HepG2 (cell line): ENCODE measurements around the gene ADRA1B. TPM values are rescaled to one million over a fixed set of nuclear protein-coding genes. Genes with fewer than 3 reads are reported as not detected.
"Not testable (repeated sequence)": the region's sequence is repeated elsewhere in the genome, so short reads cannot be mapped to it uniquely, and the experiment has no call there.

Experiments
- ATAC-seq: fragments of 200-7000 bp; cut with Tn5 transposase; 3 replicates; pipeline ENCODE4 v1.9.1; 2020; ENCODE audit warnings: mild to moderate bottlenecking, moderate library complexity
- BruUV-seq: library from RNA; stranded (reverse); fragments of 400-500 nt; replicated peaks from 2 replicates; lab custom pipeline; 2021; lab: Mats Ljungman, UMichigan
- CTCF ChIA-PET: fragments of 300-600 bp; formaldehyde crosslinking; extraction: SDS; loops from one replicate; lab custom pipeline; 2021; ENCODE audit warnings: low total read pairs, inconsistent platforms, low intra/inter-chr PET ratio; lab: Yijun Ruan, JAX
- POLR2A ChIA-PET: fragments of 350-600 bp; sonication (Branson Sonifier 250); formaldehyde crosslinking; loops from one replicate; lab custom pipeline; 2020; ENCODE audit warnings: antibody characterized with exemption, inconsistent platforms; lab: Yijun Ruan, JAX
- DNase-seq: peaks from one replicate; pipeline ENCODE4 v3.0.0-alpha.2; 2015; ENCODE audit warnings: low spot score
- FAIRE-seq: peaks from 3 replicates; lab custom pipeline; 2011; peaks lifted over from hg19 to GRCh38; lab: Jason Lieb, UNC
- H2AFZ ChIP-seq: one replicate; pipeline ENCODE4 v1.6.1; 2011; ENCODE audit warnings: low read length, inconsistent platforms
- H3K27ac ChIP-seq: fragments of 300-600 bp; 3 replicates; pipeline ENCODE4 v1.8.0; 2011; ENCODE audit warnings: mixed run types, mild to moderate bottlenecking, mixed read lengths, low read length, inconsistent platforms; ENCODE audit not compliant: insufficient read depth; ENCODE audit errors: extremely low read length
- H3K27me3 ChIP-seq, 2 experiments: fragments of 200-600 bp in 1 of 2; 2 replicates in 1 of 2; 3 replicates in 1 of 2; pipeline versions ENCODE4 v1.6.0 to v1.8.0; 2011; ENCODE audit warnings: low read length in 2 of 2, mild to moderate bottlenecking in 2 of 2, moderate library complexity in 2 of 2, inconsistent platforms in 1 of 2; ENCODE audit not compliant: insufficient read depth in 2 of 2, control insufficient read depth in 1 of 2
- H3K36me3 ChIP-seq, 2 experiments: fragments of 200-600 bp in 1 of 2; replicated peaks in 1 of 2; 2 replicates in 1 of 2; 3 replicates in 1 of 2; pipeline versions ENCODE4 v1.5.1 to v1.8.0; 2011; ENCODE audit warnings: low read length in 2 of 2, inconsistent platforms in 1 of 2; ENCODE audit not compliant: insufficient read depth in 2 of 2, control insufficient read depth in 1 of 2
- H3K4me1 ChIP-seq: 2 replicates; pipeline ENCODE4 v1.5.1; 2012; ENCODE audit warnings: low read length, inconsistent platforms; ENCODE audit not compliant: insufficient read depth
- H3K4me2 ChIP-seq: 2 replicates; pipeline ENCODE4 v1.6.0; 2011; ENCODE audit warnings: low read depth, low read length, inconsistent platforms
- H3K4me3 ChIP-seq, 3 experiments: fragments of 200-600 bp in 1 of 3; sonication (generic), shearing (Covaris generic) in 1 of 3; replicated peaks in 1 of 3; 2 replicates each; pipeline ENCODE4 v1.5.1; 2011 to 2016; ENCODE audit warnings: low read length in 3 of 3, inconsistent platforms in 2 of 3, low read depth in 2 of 3, mild to moderate bottlenecking in 2 of 3, control low read depth in 1 of 3, mixed read lengths in 1 of 3; ENCODE audit not compliant: insufficient read depth in 1 of 3
- H3K79me2 ChIP-seq: one replicate; pipeline ENCODE4 v1.6.1; 2011; ENCODE audit warnings: low read length, inconsistent platforms; ENCODE audit not compliant: insufficient read depth
- H3K9ac ChIP-seq: 2 replicates; pipeline ENCODE4 v1.6.0; 2011; ENCODE audit warnings: mild to moderate bottlenecking, low read depth, low read length, inconsistent platforms; ENCODE audit not compliant: insufficient read depth
- H3K9me3 ChIP-seq: 2 replicates; pipeline ENCODE4 v1.5.1; 2012; ENCODE audit warnings: mild to moderate bottlenecking, low read length
- H4K20me1 ChIP-seq: 2 replicates; pipeline ENCODE4 v1.6.0; 2011; ENCODE audit warnings: inconsistent platforms, mild to moderate bottlenecking, low read length, moderate library complexity; ENCODE audit not compliant: insufficient read depth
- PRPF4 ChIP-seq: fragments of 200-400 bp; formaldehyde crosslinking; IDR thresholded peaks from 2 replicates; pipeline ENCODE4 v1.6.1; 2016; ENCODE audit warnings: low read length, low read depth; ENCODE audit not compliant: poor library complexity, severe bottlenecking
- WGBS: methylation state at CpG from one replicate; pipeline ENCODE4 v1.1.6; 2017; ENCODE audit warnings: low lambda C conversion rate; 5-methylcytosine and 5-hydroxymethylcytosine counted together
- in situ Hi-C: cut with HindIII; loops from 2 replicates; pipeline ENCODE4 v1.10.0; 2017; ENCODE audit warnings: low pct_unique_long_range_greater_than_20kb; ENCODE audit not compliant: extremely low pct_ligation_motif_present
- intact Hi-C: fragments of 100-400 bp; cut with micrococcal nuclease; formaldehyde crosslinking; loops from one replicate; pipeline ENCODE4 v1.10.0; 2022; ENCODE audit not compliant: unreplicated experiment
- polyA plus RNA-seq, 8 experiments: library from polyadenylated mRNA; depleted of rRNA in 3 of 8; stranded (reverse) in 7 of 8; unstranded in 1 of 8; fragments of >200 nt; fragmentation: Illumina TruSeq in 4 of 8; extraction: Trizol in 4 of 8; gene quantifications; 2 replicates each; pipeline versions ENCODE4 v1.2.1 to v1.2.3, GENCODE V29; 2011 to 2016; ENCODE audit warnings: low read depth in 4 of 8, missing spikeins in 1 of 8, mixed read lengths in 1 of 8; ENCODE audit not compliant: insufficient read depth in 1 of 8
- total RNA-seq, 5 experiments: library from RNA; depleted of rRNA; stranded (reverse); fragments of >200 nt; fragmentation: Illumina TruSeq; extraction: Trizol; gene quantifications; 2 replicates each; pipeline ENCODE4 v1.2.3, GENCODE V29; 2016; ENCODE audit warnings: low read depth in 1 of 5
- TF ChIP-seq, protein P1 (sequence below): sonication (generic); formaldehyde crosslinking; IDR thresholded peaks from 2 replicates; pipeline ENCODE4 v1.8.0; 2022; ENCODE audit warnings: missing genetic modification reagents, mild to moderate bottlenecking, borderline replicate concordance
- TF ChIP-seq, protein P2 (sequence below): sonication (generic); formaldehyde crosslinking; IDR thresholded peaks from 2 replicates; pipeline ENCODE4 v1.8.1; 2022; ENCODE audit warnings: low read depth, mild to moderate bottlenecking, missing genetic modification reagents

The ADRA1B gene
- total and polyA plus RNA-seq, 2 of the 13 experiments (the other 11 are each of a cell fraction or from before 2014, with no cell fraction given) = not detected

DNA sequence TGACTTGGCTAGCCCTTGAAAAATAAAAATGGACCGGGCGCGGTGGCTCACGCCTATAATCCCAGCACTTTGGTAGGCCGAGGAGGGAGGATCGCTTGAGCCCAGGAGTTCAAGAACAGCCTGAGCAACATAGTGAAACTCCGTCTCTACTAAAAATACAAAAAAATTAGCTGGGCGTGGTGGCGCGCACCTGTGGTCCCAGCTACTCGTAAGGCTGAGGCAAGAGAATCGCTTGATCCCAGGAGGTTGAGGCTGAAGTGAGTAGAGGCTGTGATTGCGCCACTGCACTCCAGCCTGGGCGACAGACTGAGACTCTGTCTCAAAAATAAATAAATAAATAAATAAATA lies 92.2 kb downstream of the ADRA1B start:
- H3K9ac ChIP-seq, H3K9me3 ChIP-seq, CTCF ChIA-PET, FAIRE-seq, in situ Hi-C loops, H3K36me3 ChIP-seq, H3K27ac ChIP-seq, intact Hi-C loops: not testable (repeated sequence)
- WGBS = 91% methylated on average over 14 of the region's 14 CpGs
- peak overlapping the region; percentile 41; the same call in 1 of the 2 replicates for H3K4me2 ChIP-seq
- POLR2A ChIA-PET = interaction anchor here (0.9 to 1.0 kb wide), 4 partner anchors 13 to 110 kb away, joined by 3 to 4 read pairs (median 4); partner anchors contain the start of gene PWWP2A
- TF ChIP-seq, protein P1, sequence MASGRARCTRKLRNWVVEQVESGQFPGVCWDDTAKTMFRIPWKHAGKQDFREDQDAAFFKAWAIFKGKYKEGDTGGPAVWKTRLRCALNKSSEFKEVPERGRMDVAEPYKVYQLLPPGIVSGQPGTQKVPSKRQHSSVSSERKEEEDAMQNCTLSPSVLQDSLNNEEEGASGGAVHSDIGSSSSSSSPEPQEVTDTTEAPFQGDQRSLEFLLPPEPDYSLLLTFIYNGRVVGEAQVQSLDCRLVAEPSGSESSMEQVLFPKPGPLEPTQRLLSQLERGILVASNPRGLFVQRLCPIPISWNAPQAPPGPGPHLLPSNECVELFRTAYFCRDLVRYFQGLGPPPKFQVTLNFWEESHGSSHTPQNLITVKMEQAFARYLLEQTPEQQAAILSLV (CRISPR knock-in tag) = 0 out of 2 replicates have a peak, but pooled peaks have one; percentile 4
- TF ChIP-seq PRPF4 = peak; percentile 36
- TF ChIP-seq, protein P2, sequence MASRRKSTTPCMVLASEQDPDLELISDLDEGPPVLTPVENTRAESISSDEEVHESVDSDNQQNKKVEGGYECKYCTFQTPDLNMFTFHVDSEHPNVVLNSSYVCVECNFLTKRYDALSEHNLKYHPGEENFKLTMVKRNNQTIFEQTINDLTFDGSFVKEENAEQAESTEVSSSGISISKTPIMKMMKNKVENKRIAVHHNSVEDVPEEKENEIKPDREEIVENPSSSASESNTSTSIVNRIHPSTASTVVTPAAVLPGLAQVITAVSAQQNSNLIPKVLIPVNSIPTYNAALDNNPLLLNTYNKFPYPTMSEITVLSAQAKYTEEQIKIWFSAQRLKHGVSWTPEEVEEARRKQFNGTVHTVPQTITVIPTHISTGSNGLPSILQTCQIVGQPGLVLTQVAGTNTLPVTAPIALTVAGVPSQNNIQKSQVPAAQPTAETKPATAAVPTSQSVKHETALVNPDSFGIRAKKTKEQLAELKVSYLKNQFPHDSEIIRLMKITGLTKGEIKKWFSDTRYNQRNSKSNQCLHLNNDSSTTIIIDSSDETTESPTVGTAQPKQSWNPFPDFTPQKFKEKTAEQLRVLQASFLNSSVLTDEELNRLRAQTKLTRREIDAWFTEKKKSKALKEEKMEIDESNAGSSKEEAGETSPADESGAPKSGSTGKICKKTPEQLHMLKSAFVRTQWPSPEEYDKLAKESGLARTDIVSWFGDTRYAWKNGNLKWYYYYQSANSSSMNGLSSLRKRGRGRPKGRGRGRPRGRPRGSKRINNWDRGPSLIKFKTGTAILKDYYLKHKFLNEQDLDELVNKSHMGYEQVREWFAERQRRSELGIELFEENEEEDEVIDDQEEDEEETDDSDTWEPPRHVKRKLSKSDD = peak; percentile 18; the same call in 1 of the 2 replicates
- TF ChIP-seq, all 625 proteins: peak for 3; not testable (repeated sequence) for 622
- not testable (repeated sequence) for H4K20me1 ChIP-seq, ATAC-seq, DNase-seq, H3K27me3 ChIP-seq, H2AFZ ChIP-seq, BruUV-seq
- peaks cover 44% of the 10 kb centered on the region for H3K4me1 ChIP-seq
- H3K79me2 ChIP-seq = peaks cover 23% of the 10 kb centered on the region
- H3K4me3 ChIP-seq = peak overlapping the region in 1 of 3 experiments; percentile 81; a peak in 3 of 6 replicates
